ENCODE measurements around the gene CLIC1.
"Not testable (repeated sequence)": the region's sequence is repeated elsewhere in the genome, so short reads cannot be mapped to it uniquely, and the experiment has no call there.

Gene CLIC1

DNA sequence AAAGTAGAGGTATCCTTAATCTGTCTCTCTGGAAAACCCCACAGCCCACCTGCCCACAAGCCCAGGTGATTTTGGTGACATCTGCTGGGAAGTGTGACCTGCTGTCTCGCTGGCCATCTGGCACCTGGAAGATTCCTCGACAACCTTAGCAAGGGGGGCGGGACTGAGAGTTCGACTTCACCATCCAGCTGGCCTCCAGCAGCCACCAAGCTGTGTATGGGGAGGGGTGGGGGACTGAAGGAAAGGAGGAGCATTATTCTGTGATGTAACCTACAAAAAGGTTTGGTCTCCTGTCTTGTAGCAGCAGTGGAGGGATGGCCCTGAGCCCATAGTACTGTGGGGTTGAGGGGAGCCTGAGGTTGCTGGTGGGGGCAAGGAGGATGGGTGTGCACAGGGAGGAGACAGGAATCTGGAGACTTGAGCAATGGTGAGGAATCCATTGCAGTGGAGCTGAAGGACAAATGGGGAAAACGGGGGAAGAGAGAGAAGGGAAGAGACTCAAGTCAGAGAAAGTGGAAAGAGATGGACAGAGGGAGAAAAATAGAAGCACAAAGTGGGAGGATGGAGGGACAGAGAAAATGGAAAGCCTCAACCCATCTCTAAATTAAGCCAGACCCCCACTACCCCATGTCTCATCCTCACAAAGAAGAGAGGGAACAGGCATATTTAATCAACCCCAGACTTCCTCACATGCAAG, 25.7 kb downstream of the CLIC1 start:
- Histone ChIP-seq H3K9ac (ENCODE audit: low read depth, low read length, poor library complexity, severe bottlenecking) (peak overlapping the region; percentile 37), H4K20me1 (ENCODE audit: insufficient read depth, low read length, poor library complexity, severe bottlenecking) (no peaks in the 10 kb centered on the region), H3F3A (ENCODE audit: low read depth) (no peaks in the 10 kb centered on the region), H3K27me3 (ENCODE audit: insufficient read depth, low read length, poor library complexity, severe bottlenecking) (no peaks in the 10 kb centered on the region), H3K4me3 (ENCODE audit: low read length, poor library complexity, severe bottlenecking) (peak overlapping the region; percentile 13), H2AFZ (ENCODE audit: low read length) (peak overlapping the region; percentile 47), H3K9me3 (ENCODE audit: insufficient read depth, low read depth, low read length) (no peaks in the 10 kb centered on the region), H3K4me1 (ENCODE audit: insufficient read depth, low read length, poor library complexity, severe bottlenecking) (peaks cover 40% of the 10 kb centered on the region), H3K36me3 (ENCODE audit: insufficient read depth, low read length) (no peaks in the 10 kb centered on the region), H3K9me2 (replicated peaks; ENCODE audit: low read depth, low read length) (no peaks in the 10 kb centered on the region), H3K4me2 (ENCODE audit: low read depth, low read length, poor library complexity, severe bottlenecking) (peak overlapping the region; percentile 19), H3K79me2 (ENCODE audit: insufficient read depth, low read length) (no peaks in the 10 kb centered on the region)
- TF ChIP-seq, protein P1, sequence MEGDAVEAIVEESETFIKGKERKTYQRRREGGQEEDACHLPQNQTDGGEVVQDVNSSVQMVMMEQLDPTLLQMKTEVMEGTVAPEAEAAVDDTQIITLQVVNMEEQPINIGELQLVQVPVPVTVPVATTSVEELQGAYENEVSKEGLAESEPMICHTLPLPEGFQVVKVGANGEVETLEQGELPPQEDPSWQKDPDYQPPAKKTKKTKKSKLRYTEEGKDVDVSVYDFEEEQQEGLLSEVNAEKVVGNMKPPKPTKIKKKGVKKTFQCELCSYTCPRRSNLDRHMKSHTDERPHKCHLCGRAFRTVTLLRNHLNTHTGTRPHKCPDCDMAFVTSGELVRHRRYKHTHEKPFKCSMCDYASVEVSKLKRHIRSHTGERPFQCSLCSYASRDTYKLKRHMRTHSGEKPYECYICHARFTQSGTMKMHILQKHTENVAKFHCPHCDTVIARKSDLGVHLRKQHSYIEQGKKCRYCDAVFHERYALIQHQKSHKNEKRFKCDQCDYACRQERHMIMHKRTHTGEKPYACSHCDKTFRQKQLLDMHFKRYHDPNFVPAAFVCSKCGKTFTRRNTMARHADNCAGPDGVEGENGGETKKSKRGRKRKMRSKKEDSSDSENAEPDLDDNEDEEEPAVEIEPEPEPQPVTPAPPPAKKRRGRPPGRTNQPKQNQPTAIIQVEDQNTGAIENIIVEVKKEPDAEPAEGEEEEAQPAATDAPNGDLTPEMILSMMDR (conservative IDR thresholded peaks at IDR 0.05; ENCODE audit: low read length) = no peak
- TF ChIP-seq EZH2phosphoT487 (IDR thresholded peaks at IDR 0.05; ENCODE audit: borderline replicate concordance) = no peak

DNA sequence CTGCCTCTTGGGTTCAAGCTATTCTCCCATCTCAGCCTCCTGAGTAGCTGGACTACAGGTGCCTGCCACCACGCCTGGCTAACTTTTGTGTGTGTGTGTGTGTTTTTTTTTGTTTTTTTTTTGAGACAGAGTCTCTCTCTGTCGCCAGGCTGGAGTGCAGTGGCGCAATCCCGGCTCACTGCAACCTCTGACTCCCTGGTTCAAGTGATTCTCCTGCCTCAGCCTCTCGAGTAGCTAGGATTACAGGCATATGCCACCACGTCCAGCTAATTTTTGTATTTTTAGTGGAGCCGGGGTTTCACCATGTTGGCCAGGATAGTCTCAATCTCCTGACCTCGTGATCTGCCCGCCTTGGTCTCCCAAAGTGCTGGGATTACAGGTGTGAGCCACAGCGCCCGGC, 27.2 kb downstream of the CLIC1 start:
- H3K4me1 ChIP-seq (ENCODE audit: insufficient read depth, low read length, poor library complexity, severe bottlenecking) = peaks cover 30% of the 10 kb centered on the region
- not testable (repeated sequence) for H2AFZ ChIP-seq (ENCODE audit: low read length)

DNA sequence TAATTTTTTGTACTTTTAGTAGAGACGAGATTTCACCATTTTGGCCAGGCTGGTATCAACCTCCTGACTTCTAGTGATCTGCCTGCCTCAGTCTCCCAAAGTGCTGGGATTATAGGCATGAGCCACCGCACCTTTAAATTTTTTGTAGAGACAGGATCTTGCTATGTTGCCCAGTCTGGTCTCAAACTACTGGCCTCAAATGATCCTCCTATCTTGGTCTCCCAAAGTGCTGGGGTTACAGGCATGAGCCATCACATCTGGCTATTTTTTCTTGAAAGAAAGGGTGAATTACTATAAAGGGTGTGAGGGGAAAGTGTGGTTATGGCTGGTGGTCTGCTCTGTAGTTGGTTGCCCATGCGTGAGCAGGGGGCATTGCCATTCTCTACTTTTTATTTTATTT, 28.1 kb downstream of the CLIC1 start:
- no peaks in the 10 kb centered on the region for H3F3A ChIP-seq (ENCODE audit: low read depth)
- no peaks in the 10 kb centered on the region for H3K9me2 ChIP-seq (replicated peaks; ENCODE audit: low read depth, low read length)
- no peak overlapping the region for H3K4me2 ChIP-seq (ENCODE audit: low read depth, low read length, poor library complexity, severe bottlenecking)
- no peaks in the 10 kb centered on the region for H3K79me2 ChIP-seq (ENCODE audit: insufficient read depth, low read length)
- H4K20me1 ChIP-seq (ENCODE audit: insufficient read depth, low read length, poor library complexity, severe bottlenecking) = no peaks in the 10 kb centered on the region
- peaks cover 20% of the 10 kb centered on the region for H3K4me1 ChIP-seq (ENCODE audit: insufficient read depth, low read length, poor library complexity, severe bottlenecking)
- no peaks in the 10 kb centered on the region for H3K9me3 ChIP-seq (ENCODE audit: insufficient read depth, low read depth, low read length)
- H2AFZ ChIP-seq (ENCODE audit: low read length) = no peak overlapping the region
- H3K36me3 ChIP-seq (ENCODE audit: insufficient read depth, low read length) = no peaks in the 10 kb centered on the region
- no peak overlapping the region for H3K4me3 ChIP-seq (ENCODE audit: low read length, poor library complexity, severe bottlenecking)
- no peaks in the 10 kb centered on the region for H3K27me3 ChIP-seq (ENCODE audit: insufficient read depth, low read length, poor library complexity, severe bottlenecking)
- no peak overlapping the region for H3K9ac ChIP-seq (ENCODE audit: low read depth, low read length, poor library complexity, severe bottlenecking)
- TF ChIP-seq EZH2phosphoT487 (IDR thresholded peaks at IDR 0.05; ENCODE audit: borderline replicate concordance) = no peak
- TF ChIP-seq, protein P1 (conservative IDR thresholded peaks at IDR 0.05; ENCODE audit: low read length) = no peak

More for the DNA sequence above, 27.2 kb downstream of the CLIC1 start:
- not testable (repeated sequence) for H3K36me3 ChIP-seq (ENCODE audit: insufficient read depth, low read length); H3K79me2 ChIP-seq (ENCODE audit: insufficient read depth, low read length); H3K4me3 ChIP-seq (ENCODE audit: low read length, poor library complexity, severe bottlenecking); H3K9ac ChIP-seq (ENCODE audit: low read depth, low read length, poor library complexity, severe bottlenecking); H3K9me2 ChIP-seq (replicated peaks; ENCODE audit: low read depth, low read length); H4K20me1 ChIP-seq (ENCODE audit: insufficient read depth, low read length, poor library complexity, severe bottlenecking); H3F3A ChIP-seq (ENCODE audit: low read depth); H3K27me3 ChIP-seq (ENCODE audit: insufficient read depth, low read length, poor library complexity, severe bottlenecking); H3K9me3 ChIP-seq (ENCODE audit: insufficient read depth, low read depth, low read length); H3K4me2 ChIP-seq (ENCODE audit: low read depth, low read length, poor library complexity, severe bottlenecking)

DNA sequence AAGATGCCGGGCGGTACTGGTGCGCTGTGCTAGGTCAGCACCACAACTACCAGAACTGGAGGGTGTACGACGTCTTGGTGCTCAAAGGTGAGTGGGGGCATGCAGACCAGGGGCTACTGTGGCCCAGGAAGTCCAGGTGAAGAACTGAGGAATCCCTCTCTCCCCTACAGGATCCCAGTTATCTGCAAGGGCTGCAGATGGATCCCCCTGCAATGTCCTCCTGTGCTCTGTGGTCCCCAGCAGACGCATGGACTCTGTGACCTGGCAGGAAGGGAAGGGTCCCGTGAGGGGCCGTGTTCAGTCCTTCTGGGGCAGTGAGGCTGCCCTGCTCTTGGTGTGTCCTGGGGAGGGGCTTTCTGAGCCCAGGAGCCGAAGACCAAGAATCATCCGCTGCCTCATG, 28.6 kb downstream of the CLIC1 start:
- Histone ChIP-seq H3K4me2 (ENCODE audit: low read depth, low read length, poor library complexity, severe bottlenecking) (no peak overlapping the region), H4K20me1 (ENCODE audit: insufficient read depth, low read length, poor library complexity, severe bottlenecking) (no peaks in the 10 kb centered on the region), H3K4me1 (ENCODE audit: insufficient read depth, low read length, poor library complexity, severe bottlenecking) (peaks cover 19% of the 10 kb centered on the region), H3K79me2 (ENCODE audit: insufficient read depth, low read length) (peaks cover under 1% of the 10 kb centered on the region; the same call in 1 of the 2 replicates), H2AFZ (ENCODE audit: low read length) (no peak overlapping the region), H3K27me3 (ENCODE audit: insufficient read depth, low read length, poor library complexity, severe bottlenecking) (no peaks in the 10 kb centered on the region), H3K9me2 (replicated peaks; ENCODE audit: low read depth, low read length) (no peaks in the 10 kb centered on the region), H3K9me3 (ENCODE audit: insufficient read depth, low read depth, low read length) (no peaks in the 10 kb centered on the region), H3K4me3 (ENCODE audit: low read length, poor library complexity, severe bottlenecking) (no peak overlapping the region), H3K9ac (ENCODE audit: low read depth, low read length, poor library complexity, severe bottlenecking) (no peak overlapping the region), H3F3A (ENCODE audit: low read depth) (no peaks in the 10 kb centered on the region), H3K36me3 (ENCODE audit: insufficient read depth, low read length) (no peaks in the 10 kb centered on the region)
- TF ChIP-seq, protein P1 (conservative IDR thresholded peaks at IDR 0.05; ENCODE audit: low read length) = no peak
- no peak for TF ChIP-seq EZH2phosphoT487 (IDR thresholded peaks at IDR 0.05; ENCODE audit: borderline replicate concordance)

All from Loucy (cell line).